ENCODE data around the gene SLC25A47. TPM values are rescaled to one million over a fixed set of nuclear protein-coding genes. Genes with fewer than 3 reads are reported as not detected.

The SLC25A47 gene
- polyA plus RNA-seq, 3 donors from 2014 or later: not detected

GRCh38 chr14:100369019-100369418 is 45.9 kb downstream of the SLC25A47 start:
- no peak for DNase-seq
- Mint-ChIP-seq H3K36me3 (peaks cover 28 to 39% (median 33%) of the 10 kb centered on the region in 3 donors), H3K4me1 (peaks cover 0 to 6% of the 10 kb centered on the region in 2 donors), H3K27ac (no peak overlapping the region), H3K27me3 (ENCODE audit: low read depth in 3 of 3) (peaks cover 0 to 4% (median 2%) of the 10 kb centered on the region in 3 donors), H3K4me3 (no peak overlapping the region), H3K9me3 (no peaks in the 10 kb centered on the region)

GRCh38 chr14:100370003-100370402 is 46.9 kb downstream of the SLC25A47 start:
- DNase-seq: no peak
- no peak overlapping the region for H3K4me3 Mint-ChIP-seq
- H3K36me3 Mint-ChIP-seq: peaks cover 24 to 33% (median 28%) of the 10 kb centered on the region in 3 donors
- H3K4me1 Mint-ChIP-seq: peaks cover 7 to 15% of the 10 kb centered on the region in 2 donors
- H3K27ac Mint-ChIP-seq: no peak overlapping the region
- H3K9me3 Mint-ChIP-seq: no peaks in the 10 kb centered on the region
- H3K27me3 Mint-ChIP-seq (ENCODE audit: low read depth in 3 of 3): peaks cover 0 to 4% (median 2%) of the 10 kb centered on the region in 3 donors

GRCh38 chr14:100371773-100372172 is 48.6 kb downstream of the SLC25A47 start:
- H3K36me3 Mint-ChIP-seq: peaks cover 12 to 18% (median 17%) of the 10 kb centered on the region in 3 donors
- no peak for DNase-seq
- peaks cover 21 to 28% of the 10 kb centered on the region in 2 donors for H3K4me1 Mint-ChIP-seq
- no peaks in the 10 kb centered on the region for H3K9me3 Mint-ChIP-seq
- no peak overlapping the region for H3K4me3 Mint-ChIP-seq
- no peak overlapping the region for H3K27ac Mint-ChIP-seq
- H3K27me3 Mint-ChIP-seq (ENCODE audit: low read depth in 3 of 3): peaks cover 7 to 14% (median 9%) of the 10 kb centered on the region in 3 donors

GRCh38 chr14:100372357-100373048 is 49.4 kb downstream of the SLC25A47 start:
- no peak for DNase-seq
- Mint-ChIP-seq H3K9me3 (no peaks in the 10 kb centered on the region), H3K27me3 (ENCODE audit: low read depth in 3 of 3) (peaks cover 9 to 14% (median 9%) of the 10 kb centered on the region in 3 donors), H3K36me3 (peaks cover 8 to 14% (median 13%) of the 10 kb centered on the region in 3 donors), H3K4me1 (peaks cover 29 to 33% of the 10 kb centered on the region in 2 donors), H3K4me3 (no peak overlapping the region), H3K27ac (peak overlapping the region in 3 of 6 donors; percentile 9 to 42 (median 22))

GRCh38 chr14:100374270-100374669 is 51.1 kb downstream of the SLC25A47 start:
- DNase-seq: no peak
- peaks cover 11 to 12% (median 12%) of the 10 kb centered on the region in 3 donors for H3K27me3 Mint-ChIP-seq (ENCODE audit: low read depth in 3 of 3)
- H3K4me3 Mint-ChIP-seq: peak overlapping the region; percentile 22 to 96 (median 94)
- H3K9me3 Mint-ChIP-seq: no peaks in the 10 kb centered on the region
- peak overlapping the region in 4 of 6 donors; percentile 47 to 97 (median 96) for H3K27ac Mint-ChIP-seq
- peaks cover 0 to 5% (median 1%) of the 10 kb centered on the region in 3 donors for H3K36me3 Mint-ChIP-seq
- peaks cover 35 to 37% of the 10 kb centered on the region in 2 donors for H3K4me1 Mint-ChIP-seq

- peaks cover 0 to 5% (median 0%) of the 10 kb centered on the region in 3 donors for H3K36me3 Mint-ChIP-seq
- DNase-seq: no peak
- H3K27me3 Mint-ChIP-seq (ENCODE audit: low read depth in 3 of 3): peaks cover 11 to 12% (median 12%) of the 10 kb centered on the region in 3 donors
- peak overlapping the region; percentile 92 to 96 (median 94) for H3K4me3 Mint-ChIP-seq
- peaks cover 35 to 37% of the 10 kb centered on the region in 2 donors for H3K4me1 Mint-ChIP-seq
- no peaks in the 10 kb centered on the region for H3K9me3 Mint-ChIP-seq
- H3K27ac Mint-ChIP-seq: peak overlapping the region; percentile 72 to 97 (median 95)
These were observed 51.7 kb downstream of the SLC25A47 start for GRCh38 chr14:100374876-100375265.

- Mint-ChIP-seq H3K27me3 (ENCODE audit: low read depth in 3 of 3) (peaks cover 11 to 12% (median 12%) of the 10 kb centered on the region in 3 donors), H3K4me3 (peak overlapping the region; percentile 92 to 96 (median 94)), H3K36me3 (peaks cover 0 to 5% (median 0%) of the 10 kb centered on the region in 3 donors), H3K27ac (peak overlapping the region; percentile 92 to 97 (median 95)), H3K4me1 (peaks cover 35 to 37% of the 10 kb centered on the region in 2 donors), H3K9me3 (no peaks in the 10 kb centered on the region)
- DNase-seq: peak; percentile 36 to 56 (median 39)
These were observed 52.3 kb downstream of the SLC25A47 start for GRCh38 chr14:100375266-100375962.

- Mint-ChIP-seq H3K4me3 (peak within 1 kb of the TSS; percentile 92 to 96 (median 94)), H3K27me3 (ENCODE audit: low read depth in 3 of 3) (peaks cover 10 to 12% (median 12%) of the 10 kb centered on the region in 3 donors), H3K9me3 (no peaks in the 10 kb centered on the region), H3K4me1 (peaks cover 35 to 37% of the 10 kb centered on the region in 2 donors), H3K36me3 (peaks cover 0 to 5% (median 3%) of the 10 kb centered on the region in 3 donors), H3K27ac (peak within 1 kb of the TSS; percentile 92 to 97 (median 95))
- peak; percentile 92 to 94 (median 94) for DNase-seq
These were observed 53.0 kb downstream of the SLC25A47 start, which contains the start of gene WDR25 for GRCh38 chr14:100375963-100376735. WDR25 (plus strand) TSS chr14:100376485.

- Mint-ChIP-seq H3K9me3 (no peaks in the 10 kb centered on the region), H3K36me3 (peaks cover 0 to 5% (median 3%) of the 10 kb centered on the region in 3 donors), H3K27ac (peak overlapping the region; percentile 92 to 97 (median 95)), H3K27me3 (ENCODE audit: low read depth in 3 of 3) (peaks cover 10 to 12% (median 12%) of the 10 kb centered on the region in 3 donors), H3K4me1 (peaks cover 35 to 37% of the 10 kb centered on the region in 2 donors), H3K4me3 (peak overlapping the region; percentile 92 to 96 (median 94))
- no peak for DNase-seq
These were observed 53.6 kb downstream of the SLC25A47 start for GRCh38 chr14:100376751-100377171.

Other genes starting within 250 kb of the SLC25A47 start
- 10 to 100 TPM in 2 of 3 donors, 1 to 10 TPM in 1; 7.8 to 21.7 (median 12.1) TPM for gene DEGS2, start 163.7 kb upstream of the SLC25A47 start, polyA plus RNA-seq
- gene YY1, start 84.2 kb upstream of the SLC25A47 start, polyA plus RNA-seq: 10 to 100 TPM; 12.9 to 23.6 (median 15.9) TPM
- 1 to 10 TPM; 4.2 to 5.6 (median 4.6) TPM for gene SLC25A29, start 16.9 kb upstream of the SLC25A47 start, polyA plus RNA-seq
- 10 to 100 TPM in 2 of 3 donors, 1 to 10 TPM in 1; 8.1 to 13.8 (median 12.1) TPM for gene WDR25, start 53.1 kb downstream of the SLC25A47 start, polyA plus RNA-seq

Measured in immature natural killer cell (primary cell).